Measurements from ENCODE around the gene INPP5J. TPM values are rescaled to one million over a fixed set of nuclear protein-coding genes. Genes with fewer than 3 reads are reported as not detected.
A peak's percentile ranks its signal among the peaks of the same experiment; 100 is the strongest.

Gene INPP5J
- total and polyA plus RNA-seq, 2 of the 13 experiments (the other 11 are each of a cell fraction or from before 2014, with no cell fraction given) = 0.24 to 1.1 TPM

DNA sequence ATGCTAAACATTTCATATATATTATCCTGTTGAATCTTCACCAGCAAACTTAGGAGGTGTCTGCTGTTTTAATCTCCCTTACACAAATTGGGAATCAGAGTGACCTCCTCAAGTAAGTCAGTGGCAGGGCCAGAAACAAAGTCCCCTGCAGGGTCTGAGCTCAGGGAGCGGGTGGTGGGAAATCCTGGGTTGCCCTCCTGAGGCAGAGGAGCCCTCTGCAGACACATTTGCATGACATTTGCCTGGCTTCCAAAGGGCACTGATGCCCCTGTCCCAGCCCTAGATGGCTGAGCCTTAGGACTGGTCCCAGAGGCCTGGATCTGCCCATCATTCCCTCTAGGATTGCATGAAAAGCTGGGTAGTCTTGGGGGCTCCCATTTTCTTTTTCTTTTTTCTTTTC, 2.1 kb upstream of the INPP5J start:
- no peak overlapping the region for H3K4me3 ChIP-seq (replicated peaks in 1 of 3; ENCODE audit: insufficient read depth in 1 of 3, low read depth in 2 of 3, low read length in 3 of 3)
- ChIA-PET POLR2A (no interaction called here), CTCF (ENCODE audit: low intra/inter-chr PET ratio, low total read pairs) (no interaction called here)
- H2AFZ ChIP-seq (ENCODE audit: low read length) = no peak overlapping the region
- ATAC-seq (no peak), DNase-seq (ENCODE audit: low spot score) (no peak), FAIRE-seq (no peak)
- H3K4me2 ChIP-seq (ENCODE audit: low read depth, low read length) = no peak overlapping the region
- TF ChIP-seq ZNF572 (CRISPR knock-in tag; IDR thresholded peaks at IDR 0.05) (no peak), GFI1 (CRISPR knock-in tag; IDR thresholded peaks at IDR 0.05; ENCODE audit: borderline replicate concordance) (no peak), TBX3 (IDR thresholded peaks at IDR 0.05; ENCODE audit: borderline replicate concordance) (no peak), ZNF674 (CRISPR knock-in tag; IDR thresholded peaks at IDR 0.05; ENCODE audit: low read depth) (no peak), ZMAT3 (CRISPR knock-in tag; conservative IDR thresholded peaks at IDR 0.05) (no peak), SOX6 (IDR thresholded peaks at IDR 0.05) (no peak), SOX6 (CRISPR knock-in tag; IDR thresholded peaks at IDR 0.05) (no peak)
- TF ChIP-seq, protein P1, sequence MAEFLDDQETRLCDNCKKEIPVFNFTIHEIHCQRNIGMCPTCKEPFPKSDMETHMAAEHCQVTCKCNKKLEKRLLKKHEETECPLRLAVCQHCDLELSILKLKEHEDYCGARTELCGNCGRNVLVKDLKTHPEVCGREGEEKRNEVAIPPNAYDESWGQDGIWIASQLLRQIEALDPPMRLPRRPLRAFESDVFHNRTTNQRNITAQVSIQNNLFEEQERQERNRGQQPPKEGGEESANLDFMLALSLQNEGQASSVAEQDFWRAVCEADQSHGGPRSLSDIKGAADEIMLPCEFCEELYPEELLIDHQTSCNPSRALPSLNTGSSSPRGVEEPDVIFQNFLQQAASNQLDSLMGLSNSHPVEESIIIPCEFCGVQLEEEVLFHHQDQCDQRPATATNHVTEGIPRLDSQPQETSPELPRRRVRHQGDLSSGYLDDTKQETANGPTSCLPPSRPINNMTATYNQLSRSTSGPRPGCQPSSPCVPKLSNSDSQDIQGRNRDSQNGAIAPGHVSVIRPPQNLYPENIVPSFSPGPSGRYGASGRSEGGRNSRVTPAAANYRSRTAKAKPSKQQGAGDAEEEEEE (CRISPR knock-in tag; IDR thresholded peaks at IDR 0.05; ENCODE audit: borderline replicate concordance) = no peak
- 80% methylated on average over 1 of the region's 1 CpG for WGBS (ENCODE audit: low lambda C conversion rate)
- no peaks in the 10 kb centered on the region for H3K9me3 ChIP-seq (ENCODE audit: low read length)
- H3K27ac ChIP-seq (ENCODE audit: extremely low read length, insufficient read depth, low read length) = no peak overlapping the region
- no TSS peak for BruUV-seq (replicated peaks)
- H3K36me3 ChIP-seq (replicated peaks in 1 of 2; ENCODE audit: control insufficient read depth in 1 of 2, insufficient read depth in 2 of 2, low read length in 2 of 2) = no peaks in the 10 kb centered on the region
- in situ Hi-C loops (cut with HindIII; ENCODE audit: extremely low pct_ligation_motif_present, low pct_unique_long_range_greater_than_20kb) (no loop called here), intact Hi-C loops (cut with micrococcal nuclease; ENCODE audit: unreplicated experiment) (no loop called here)
- H4K20me1 ChIP-seq (ENCODE audit: insufficient read depth, low read length) = no peaks in the 10 kb centered on the region
- no peaks in the 10 kb centered on the region for H3K79me2 ChIP-seq (ENCODE audit: insufficient read depth, low read length)
- no peak overlapping the region for H3K9ac ChIP-seq (ENCODE audit: insufficient read depth, low read depth, low read length)
- peaks cover 1 to 28% of the 10 kb centered on the region in 2 experiments; a peak in 4 of 5 replicates for H3K27me3 ChIP-seq (ENCODE audit: control insufficient read depth in 1 of 2, insufficient read depth in 2 of 2, low read length in 2 of 2)
- peaks cover 37% of the 10 kb centered on the region for H3K4me1 ChIP-seq (ENCODE audit: insufficient read depth, low read length)

DNA sequence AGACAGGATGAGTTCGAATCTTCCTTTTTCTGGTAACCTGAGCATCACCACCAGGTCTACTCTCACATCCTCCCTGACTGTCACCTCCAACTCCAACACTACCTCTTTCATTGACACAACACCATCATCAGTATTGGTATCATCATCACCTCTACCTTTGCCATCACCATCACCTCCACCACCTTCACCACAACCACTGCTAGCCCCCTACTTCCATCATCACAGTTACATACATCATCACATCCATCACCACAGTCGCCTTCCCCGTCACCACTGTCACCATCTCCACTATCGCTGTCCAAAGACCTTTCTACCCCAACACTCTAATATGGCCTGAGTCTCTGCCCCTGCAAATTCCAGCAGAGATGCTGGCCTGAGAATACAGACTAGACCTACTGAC, 1.4 kb upstream of the INPP5J start:
- H3K36me3 ChIP-seq (replicated peaks in 1 of 2; ENCODE audit: control insufficient read depth in 1 of 2, insufficient read depth in 2 of 2, low read length in 2 of 2) = no peaks in the 10 kb centered on the region
- H2AFZ ChIP-seq (ENCODE audit: low read length) = no peak overlapping the region
- DNase-seq (ENCODE audit: low spot score) (no peak), FAIRE-seq (no peak), ATAC-seq (no peak)
- H3K4me3 ChIP-seq (replicated peaks in 1 of 3; ENCODE audit: insufficient read depth in 1 of 3, low read depth in 2 of 3, low read length in 3 of 3) = no peak overlapping the region
- H3K9me3 ChIP-seq (ENCODE audit: low read length) = no peaks in the 10 kb centered on the region
- POLR2A ChIA-PET = no interaction called here
- in situ Hi-C loops (cut with HindIII; ENCODE audit: extremely low pct_ligation_motif_present, low pct_unique_long_range_greater_than_20kb) = no loop called here
- no peak overlapping the region for H3K27ac ChIP-seq (ENCODE audit: extremely low read length, insufficient read depth, low read length)
- H3K79me2 ChIP-seq (ENCODE audit: insufficient read depth, low read length) = no peaks in the 10 kb centered on the region
- CTCF ChIA-PET (ENCODE audit: low intra/inter-chr PET ratio, low total read pairs) = no interaction called here
- BruUV-seq (replicated peaks) = no TSS peak
- TF ChIP-seq CREB1 (IDR thresholded peaks at IDR 0.05) = peak; percentile 70
- no peak for TF ChIP-seq CREB1 (CRISPR knock-in tag; IDR thresholded peaks at IDR 0.05)
- TF ChIP-seq, protein P2, sequence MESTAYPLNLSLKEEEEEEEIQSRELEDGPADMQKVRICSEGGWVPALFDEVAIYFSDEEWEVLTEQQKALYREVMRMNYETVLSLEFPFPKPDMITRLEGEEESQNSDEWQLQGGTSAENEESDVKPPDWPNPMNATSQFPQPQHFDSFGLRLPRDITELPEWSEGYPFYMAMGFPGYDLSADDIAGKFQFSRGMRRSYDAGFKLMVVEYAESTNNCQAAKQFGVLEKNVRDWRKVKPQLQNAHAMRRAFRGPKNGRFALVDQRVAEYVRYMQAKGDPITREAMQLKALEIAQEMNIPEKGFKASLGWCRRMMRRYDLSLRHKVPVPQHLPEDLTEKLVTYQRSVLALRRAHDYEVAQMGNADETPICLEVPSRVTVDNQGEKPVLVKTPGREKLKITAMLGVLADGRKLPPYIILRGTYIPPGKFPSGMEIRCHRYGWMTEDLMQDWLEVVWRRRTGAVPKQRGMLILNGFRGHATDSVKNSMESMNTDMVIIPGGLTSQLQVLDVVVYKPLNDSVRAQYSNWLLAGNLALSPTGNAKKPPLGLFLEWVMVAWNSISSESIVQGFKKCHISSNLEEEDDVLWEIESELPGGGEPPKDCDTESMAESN (CRISPR knock-in tag; conservative IDR thresholded peaks at IDR 0.05) = no peak
- peaks cover 1 to 28% of the 10 kb centered on the region in 2 experiments; a peak in 4 of 5 replicates for H3K27me3 ChIP-seq (ENCODE audit: control insufficient read depth in 1 of 2, insufficient read depth in 2 of 2, low read length in 2 of 2)
- peaks cover 37% of the 10 kb centered on the region for H3K4me1 ChIP-seq (ENCODE audit: insufficient read depth, low read length)
- intact Hi-C loops (cut with micrococcal nuclease; ENCODE audit: unreplicated experiment) = no loop called here
- H3K9ac ChIP-seq (ENCODE audit: insufficient read depth, low read depth, low read length) = no peak overlapping the region
- H4K20me1 ChIP-seq (ENCODE audit: insufficient read depth, low read length) = no peaks in the 10 kb centered on the region
- WGBS (ENCODE audit: low lambda C conversion rate) = 64% methylated on average over 4 of the region's 4 CpGs
- no peak overlapping the region for H3K4me2 ChIP-seq (ENCODE audit: low read depth, low read length)
